IMR-90 (cell line): ENCODE measurements around the gene FADS1. TPM values are rescaled to one million over a fixed set of nuclear protein-coding genes. Genes with fewer than 3 reads are reported as not detected.

ENCODE experiments used
- ATAC-seq: fragments of 200-7000 bp; cut with Tn5 transposase; 2 replicates; pipeline ENCODE4 v1.9.1; 2020; ENCODE audit warnings: low read depth, mild to moderate bottlenecking, moderate library complexity
- BruUV-seq: library from RNA; stranded (reverse); fragments of 400-500 nt; replicated peaks from 2 replicates; lab custom pipeline; 2021; lab: Mats Ljungman, UMichigan
- CTCF ChIA-PET: fragments of 300-600 bp; formaldehyde crosslinking; extraction: SDS; loops from one replicate; lab custom pipeline; 2021; ENCODE audit warnings: antibody characterized with exemption; lab: Yijun Ruan, JAX
- POLR2A ChIA-PET: fragments of 300-600 bp; sonication (Branson Sonifier 250); formaldehyde crosslinking; loops from one replicate; lab custom pipeline; 2022; ENCODE audit warnings: antibody characterized with exemption; ENCODE audit not compliant: unreplicated experiment; lab: Charles Lee
- DNase-seq: peaks from one replicate; pipeline ENCODE4 v3.0.0; 2013
- H2AFZ ChIP-seq: replicated peaks from 2 replicates; pipeline ENCODE3; 2013; ENCODE audit warnings: low read length, mild to moderate bottlenecking; ENCODE audit not compliant: poor library complexity
- H2AK5ac ChIP-seq: 2 replicates; pipeline ENCODE4 v1.6.1; 2013; ENCODE audit warnings: low read depth, low read length, inconsistent platforms
- H2AK9ac ChIP-seq: replicated peaks from 2 replicates; pipeline ENCODE3; 2013; ENCODE audit warnings: mild to moderate bottlenecking, low read depth, low read length, moderate library complexity; ENCODE audit not compliant: poor library complexity
- H2BK120ac ChIP-seq: 2 replicates; pipeline ENCODE4 v1.6.1; 2013; ENCODE audit warnings: low read depth, low read length, inconsistent platforms
- H2BK15ac ChIP-seq: 3 replicates; pipeline ENCODE4 v1.6.1; 2013; ENCODE audit warnings: low read depth, low read length, inconsistent platforms
- H2BK20ac ChIP-seq: 2 replicates; pipeline ENCODE4 v1.6.1; 2013; ENCODE audit warnings: low read depth, mild to moderate bottlenecking, inconsistent platforms, low read length, moderate library complexity
- H2BK5ac ChIP-seq: 2 replicates; pipeline ENCODE4 v1.6.1; 2013; ENCODE audit warnings: mild to moderate bottlenecking, low read depth, low read length, inconsistent platforms; ENCODE audit not compliant: poor library complexity, severe bottlenecking
- H3K14ac ChIP-seq: replicated peaks from 2 replicates; pipeline ENCODE4 v1.6.1; 2013; ENCODE audit warnings: low read depth, low read length, inconsistent platforms
- H3K18ac ChIP-seq: 2 replicates; pipeline ENCODE4 v1.6.1; 2013; ENCODE audit warnings: low read depth, low read length, control low read depth
- H3K23ac ChIP-seq: 2 replicates; pipeline ENCODE4 v1.6.1; 2013; ENCODE audit warnings: low read depth, low read length, inconsistent platforms
- H3K27ac ChIP-seq: 2 replicates; pipeline ENCODE4 v1.5.1; 2013; ENCODE audit warnings: mild to moderate bottlenecking, control low read depth, low read length; ENCODE audit not compliant: insufficient read depth
- H3K27me3 ChIP-seq: 2 replicates; pipeline ENCODE4 v1.6.1; 2013; ENCODE audit warnings: low read length; ENCODE audit not compliant: control insufficient read depth, insufficient read depth
- H3K36me3 ChIP-seq: 2 replicates; pipeline ENCODE4 v1.6.1; 2013; ENCODE audit warnings: low read length, mixed read lengths; ENCODE audit not compliant: control insufficient read depth, insufficient read depth
- H3K4ac ChIP-seq: 2 replicates; pipeline ENCODE4 v1.6.1; 2013; ENCODE audit warnings: low read depth, low read length, inconsistent platforms
- H3K4me1 ChIP-seq: 2 replicates; pipeline ENCODE4 v1.6.1; 2013; ENCODE audit warnings: low read length, mixed read lengths; ENCODE audit not compliant: control insufficient read depth, insufficient read depth
- H3K4me2 ChIP-seq: 2 replicates; pipeline ENCODE4 v1.6.1; 2013; ENCODE audit warnings: low read depth, mild to moderate bottlenecking, control low read depth, low read length, moderate library complexity
- H3K4me3 ChIP-seq: 2 replicates; pipeline ENCODE4 v1.5.1; 2013; ENCODE audit warnings: low read depth, mild to moderate bottlenecking, control low read depth, low read length, moderate library complexity; ENCODE audit not compliant: insufficient read depth
- H3K56ac ChIP-seq: 2 replicates; pipeline ENCODE4 v1.6.1; 2013; ENCODE audit warnings: low read length, inconsistent platforms; ENCODE audit not compliant: insufficient read depth; ENCODE audit errors: extremely low read depth
- H3K79me1 ChIP-seq, 2 experiments: 2 replicates each; pipeline ENCODE4 v1.6.1; 2013; ENCODE audit warnings: low read length in 2 of 2, inconsistent platforms in 1 of 2, low read depth in 1 of 2
- H3K9ac ChIP-seq: 2 replicates; pipeline ENCODE4 v1.6.1; 2013; ENCODE audit warnings: low read depth, low read length, control low read depth
- H3K9me1 ChIP-seq: 2 replicates; pipeline ENCODE4 v1.6.1; 2013; ENCODE audit warnings: low read length, inconsistent platforms; ENCODE audit not compliant: insufficient read depth
- H3K9me3 ChIP-seq: 2 replicates; pipeline ENCODE4 v1.6.1; 2013; ENCODE audit warnings: low read length; ENCODE audit not compliant: control insufficient read depth, insufficient read depth
- H4K20me1 ChIP-seq: 2 replicates; pipeline ENCODE4 v1.6.1; 2013; ENCODE audit warnings: low read length, inconsistent platforms; ENCODE audit not compliant: insufficient read depth
- H4K5ac ChIP-seq: 2 replicates; pipeline ENCODE4 v1.6.1; 2013; ENCODE audit warnings: mild to moderate bottlenecking, low read depth, low read length, control low read depth
- H4K8ac ChIP-seq, 2 experiments: 2 replicates each; pipeline ENCODE4 v1.6.1; 2013; ENCODE audit warnings: low read depth in 2 of 2, low read length in 2 of 2, control low read depth in 1 of 2, inconsistent platforms in 1 of 2
- H4K91ac ChIP-seq: 2 replicates; pipeline ENCODE4 v1.6.1; 2013; ENCODE audit warnings: low read depth, low read length, inconsistent platforms; ENCODE audit not compliant: insufficient read depth
- CHD1 ChIP-seq: IDR thresholded peaks from 2 replicates; pipeline ENCODE4 v1.6.1; 2012; ENCODE audit warnings: low read depth, low read length, improper control_type of control experiment
- MAZ ChIP-seq: IDR thresholded peaks from 2 replicates; pipeline ENCODE4 v1.6.1; 2012; ENCODE audit warnings: low read depth, mild to moderate bottlenecking, low read length, improper control_type of control experiment, moderate library complexity, borderline replicate concordance
- NFE2L2 ChIP-seq: fragments of 150-350 bp; IDR thresholded peaks from 2 replicates; pipeline ENCODE4 v1.6.1; 2016; ENCODE audit warnings: low read depth, mild to moderate bottlenecking, low read length
- POLR2A ChIP-seq: IDR thresholded peaks from 2 replicates; pipeline ENCODE4 v1.6.1; 2012; ENCODE audit warnings: mild to moderate bottlenecking, low read depth, low read length
- RAD21 ChIP-seq: IDR thresholded peaks from 2 replicates; pipeline ENCODE4 v1.6.1; 2012; ENCODE audit warnings: low read length, improper control_type of control experiment
- WGBS, 2 experiments: methylation state at CpG; one replicate each; pipeline versions ENCODE4 v1.1.5 to v1.1.7; 2013; ENCODE audit warnings: missing lambda C conversion rate in 2 of 2; ENCODE audit not compliant: insufficient read length in 1 of 2; ENCODE audit errors: extremely low coverage in 2 of 2; 5-methylcytosine and 5-hydroxymethylcytosine counted together
- dilution Hi-C: fragments of 300-500 bp; cut with HindIII; formaldehyde crosslinking; loops from one replicate; pipeline ENCODE4 v1.14.3; 2018; ENCODE audit warnings: low sequenced_read_pairs; ENCODE audit not compliant: unreplicated experiment
- in situ Hi-C: fragments of 300-500 bp; cut with MboI; formaldehyde crosslinking; loops from 3 replicates; pipeline ENCODE4 v1.14.3; 2019; ENCODE audit warnings: low sequenced_read_pairs, inconsistent platforms, mixed read lengths
- intact Hi-C: fragments of 100-400 bp; cut with micrococcal nuclease; formaldehyde crosslinking; loops from 2 replicates; pipeline ENCODE4 v1.10.0; 2022
- polyA plus RNA-seq, 3 experiments: library from polyadenylated mRNA; depleted of rRNA; stranded (reverse); fragments of >200 nt; gene quantifications; 2 replicates each; pipeline ENCODE4 v1.2.3, GENCODE V29; 2012; ENCODE audit warnings: low replicate concordance in 1 of 3
- total RNA-seq: library from RNA; depleted of rRNA; stranded (reverse); fragments of >200 nt; gene quantifications from 2 replicates; pipeline ENCODE4 v1.2.3, GENCODE V29; 2012

Gene FADS1
- total and polyA plus RNA-seq, 2 of the 4 experiments (the other 2 are of a cell fraction) = 16.3 to 18.4 TPM

DNA sequence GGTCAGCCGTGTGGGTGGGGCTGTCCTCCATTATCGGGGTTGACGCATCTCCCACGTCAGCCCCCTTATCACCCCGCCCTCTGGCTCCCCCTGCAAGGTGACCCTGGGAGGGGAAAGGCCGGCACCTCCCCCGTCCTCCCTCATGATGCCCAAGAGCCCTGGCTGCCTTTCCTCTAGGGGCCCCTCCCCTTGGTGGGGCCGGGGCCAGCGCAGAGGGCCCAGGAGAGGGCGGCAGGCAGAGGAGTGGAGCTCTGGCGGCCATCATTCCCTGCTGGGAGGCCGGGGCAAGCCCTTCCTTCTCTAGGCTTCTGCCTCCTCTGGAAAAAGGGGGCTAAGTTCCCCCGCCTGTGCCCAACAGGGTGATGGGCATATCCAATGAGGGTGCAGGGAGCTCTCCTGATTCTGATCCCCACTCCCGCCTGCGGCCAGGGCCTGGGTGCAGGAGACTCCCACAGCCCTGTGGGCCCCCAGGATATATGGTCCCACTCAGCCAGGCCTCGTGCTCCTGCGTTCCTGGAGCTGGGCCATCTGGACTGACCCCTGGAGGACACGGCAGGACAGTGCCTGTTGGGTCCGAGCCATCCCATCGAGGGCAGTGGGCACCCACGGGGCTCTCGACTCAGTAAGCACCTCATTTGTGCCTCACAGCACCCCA, 52.1 kb downstream of the FADS1 start:
- DNase-seq = no peak
- CTCF ChIA-PET = interaction anchor here (1.0 kb wide), 1 partner anchor 17 kb away, joined by 3 read pairs; no protein-coding TSS in a partner anchor

More for the DNA sequence above, 52.1 kb downstream of the FADS1 start:
- Histone ChIP-seq H3K56ac (no peak overlapping the region), H4K5ac (no peak overlapping the region), H3K9me1 (no peaks in the 10 kb centered on the region), H3K4ac (no peak overlapping the region), H3K79me1 (no peaks in the 10 kb centered on the region; a peak in 1 of 4 replicates), H4K20me1 (no peaks in the 10 kb centered on the region), H4K91ac (no peak overlapping the region), H2BK5ac (no peak overlapping the region), H2BK15ac (no peak overlapping the region), H4K8ac (no peak overlapping the region), H3K4me2 (no peak overlapping the region), H3K4me3 (no peak overlapping the region), H3K18ac (no peak overlapping the region), H2AFZ (peak overlapping the region; percentile 1), H3K36me3 (no peaks in the 10 kb centered on the region), H2AK9ac (peak overlapping the region; percentile 85), H3K9me3 (no peaks in the 10 kb centered on the region), H3K14ac (no peak overlapping the region), H3K23ac (no peak overlapping the region), H2AK5ac (no peak overlapping the region; the same call in 1 of the 2 replicates), H3K27me3 (no peaks in the 10 kb centered on the region; the same call in 1 of the 2 replicates), H3K9ac (no peak overlapping the region), H2BK120ac (no peak overlapping the region), H2BK20ac (no peak overlapping the region), H3K27ac (no peak overlapping the region), H3K4me1 (peaks cover 7% of the 10 kb centered on the region)
- ATAC-seq = no peak
- no peak for TF ChIP-seq MAZ
- TF ChIP-seq POLR2A = no peak
- no peak for TF ChIP-seq NFE2L2
- TF ChIP-seq RAD21 = no peak
- no peak for TF ChIP-seq CHD1
- WGBS, 2 experiments = 46% methylated on average over 13 of the region's 22 CpGs; no CpG with 5 or more reads in 1 of the 2 experiments
- in situ Hi-C loops (no loop called here), intact Hi-C loops (no loop called here), dilution Hi-C loops (no loop called here)
- no TSS peak for BruUV-seq
- POLR2A ChIA-PET = no interaction called here
